ENCODE data around the gene COG8.
"Not testable (repeated sequence)": the region's sequence is repeated elsewhere in the genome, so short reads cannot be mapped to it uniquely, and the experiment has no call there.

COG8 gene

GRCh38 chr16:69366431-69366830 is 27.1 kb upstream of the COG8 start:
- in situ Hi-C loops (cut with HindIII; ENCODE audit: low sequenced_read_pairs), result no loop called here
- no peak overlapping the region for H3K4me3 ChIP-seq (ENCODE audit: low read depth, low read length)
- no peak for DNase-seq (ENCODE audit: low read depth, low spot score)
- no peak for TF ChIP-seq CTCF (IDR thresholded peaks at IDR 0.05; ENCODE audit: low read depth, low read length)

- no peak overlapping the region for H3K4me3 ChIP-seq (ENCODE audit: low read depth, low read length)
- DNase-seq (ENCODE audit: low read depth, low spot score), result no peak
- in situ Hi-C loops (cut with HindIII; ENCODE audit: low sequenced_read_pairs), result no loop called here
- no peak for TF ChIP-seq CTCF (IDR thresholded peaks at IDR 0.05; ENCODE audit: low read depth, low read length)
Observed at GRCh38 chr16:69365901-69366300, 26.5 kb upstream of the COG8 start.

GRCh38 chr16:69364088-69364487 is 24.7 kb upstream of the COG8 start:
- no peak for TF ChIP-seq CTCF (IDR thresholded peaks at IDR 0.05; ENCODE audit: low read depth, low read length)
- H3K4me3 ChIP-seq (ENCODE audit: low read depth, low read length), result no peak overlapping the region
- DNase-seq (ENCODE audit: low read depth, low spot score), result no peak
- in situ Hi-C loops (cut with HindIII; ENCODE audit: low sequenced_read_pairs), result no loop called here

- no peak for TF ChIP-seq CTCF (IDR thresholded peaks at IDR 0.05; ENCODE audit: low read depth, low read length)
- in situ Hi-C loops (cut with HindIII; ENCODE audit: low sequenced_read_pairs), result no loop called here
- DNase-seq (ENCODE audit: low read depth, low spot score), result no peak
- no peak overlapping the region for H3K4me3 ChIP-seq (ENCODE audit: low read depth, low read length)
Observed at GRCh38 chr16:69363281-69363717, 23.9 kb upstream of the COG8 start.

GRCh38 chr16:69360070-69360469 is 20.7 kb upstream of the COG8 start:
- H3K4me3 ChIP-seq (ENCODE audit: low read depth, low read length); in situ Hi-C loops (cut with HindIII; ENCODE audit: low sequenced_read_pairs); DNase-seq (ENCODE audit: low read depth, low spot score): not testable (repeated sequence)

- DNase-seq (ENCODE audit: low read depth, low spot score), result no peak
- in situ Hi-C loops (cut with HindIII; ENCODE audit: low sequenced_read_pairs), result no loop called here
- H3K4me3 ChIP-seq (ENCODE audit: low read depth, low read length), result no peak within 1 kb of the TSS
- no peak for TF ChIP-seq CTCF (IDR thresholded peaks at IDR 0.05; ENCODE audit: low read depth, low read length)
Observed at GRCh38 chr16:69351309-69352027, 12.1 kb upstream of the COG8 start, which contains the start of gene TMED6. Gene TMED6 (minus strand): TSS chr16:69351786. CDS start chr16:69351753, 33 bp downstream.

GRCh38 chr16:69350536-69351133 is 11.3 kb upstream of the COG8 start:
- no peak for DNase-seq (ENCODE audit: low read depth, low spot score)
- H3K4me3 ChIP-seq (ENCODE audit: low read depth, low read length), result no peak overlapping the region
- in situ Hi-C loops (cut with HindIII; ENCODE audit: low sequenced_read_pairs), result no loop called here
- TF ChIP-seq CTCF (IDR thresholded peaks at IDR 0.05; ENCODE audit: low read depth, low read length), result no peak
